Measurements from ENCODE around the gene NSRP1.
A peak's percentile ranks its signal among the peaks of the same experiment; 100 is the strongest.
"Not testable (repeated sequence)": the region's sequence is repeated elsewhere in the genome, so short reads cannot be mapped to it uniquely, and the experiment has no call there.

The NSRP1 gene

DNA sequence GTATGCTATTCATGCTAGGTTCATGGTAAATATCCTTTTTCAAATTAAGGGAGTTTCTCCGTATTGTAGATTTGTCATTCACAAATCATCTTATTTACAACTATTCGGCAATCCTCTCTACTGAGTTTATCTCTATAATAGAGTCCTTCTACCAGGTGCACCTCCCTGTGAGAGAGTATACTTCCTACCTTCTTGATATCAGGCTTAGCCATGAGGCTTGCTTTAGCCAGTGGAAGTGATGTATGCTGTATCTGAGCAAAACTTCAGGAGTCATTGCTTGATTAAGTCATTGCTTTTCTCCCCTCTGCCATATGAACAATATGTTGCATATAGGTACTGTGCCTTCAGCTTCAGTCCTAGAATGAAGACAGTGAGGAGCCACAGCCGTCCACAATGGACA, 20.5 kb downstream of the NSRP1 start:
- Histone ChIP-seq H3K36me3 (peaks cover 46 to 86% (median 63%) of the 10 kb centered on the region in 11 experiments), H3K27me3 (no peaks in the 10 kb centered on the region), H3K9me3 (replicated peaks in 1 of 11) (no peaks in the 10 kb centered on the region), H3K9ac (no peak overlapping the region), H4K20me1 (peaks cover 22 to 93% (median 60%) of the 10 kb centered on the region in 11 experiments; a peak in 21 of 22 replicates), H3K4me2 (no peak overlapping the region), H3K4me1 (0 out of 20 replicates have a peak, but pooled peaks cover 0 to 2% (median 0%) of the 10 kb centered on the region in 10 experiments), H3K27ac (no peak overlapping the region), H3K4me3 (no peak overlapping the region)
- TF ChIP-seq Cebpa-rat (IDR thresholded peaks at IDR 0.05), result no peak

DNA sequence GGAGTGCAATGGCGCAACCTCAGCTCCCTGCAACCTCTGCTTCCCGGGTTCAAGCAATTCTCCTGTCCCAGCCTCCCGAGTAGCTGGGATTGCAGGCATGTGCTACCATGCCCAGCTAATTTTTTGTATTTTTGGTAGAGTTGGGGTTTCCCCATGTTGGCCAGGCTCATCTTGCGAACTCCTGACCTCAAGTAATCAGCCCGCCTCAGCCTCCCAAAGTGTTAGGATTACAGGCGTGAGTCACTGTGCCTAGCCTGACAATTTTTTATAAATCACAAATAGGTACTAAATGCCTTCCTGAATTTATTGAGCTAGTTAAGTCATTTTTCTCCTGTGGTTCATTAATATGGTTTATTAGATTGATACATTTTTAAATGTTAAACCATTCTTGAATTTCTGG, 31.2 kb downstream of the NSRP1 start:
- peaks cover 0 to 23% (median 1%) of the 10 kb centered on the region in 10 experiments; a peak in 8 of 20 replicates for H3K4me1 ChIP-seq
- peak overlapping the region in 3 of 11 experiments; percentile 4 to 47 (median 42); a peak in 4 of 22 replicates for H3K4me2 ChIP-seq
- peaks cover 20 to 79% (median 48%) of the 10 kb centered on the region in 11 experiments; a peak in 21 of 22 replicates for H3K36me3 ChIP-seq
- H3K9me3 ChIP-seq (replicated peaks in 1 of 11); H3K4me3 ChIP-seq; H3K27me3 ChIP-seq; H3K9ac ChIP-seq; H3K27ac ChIP-seq: not testable (repeated sequence)
- H4K20me1 ChIP-seq, result peaks cover 23 to 94% (median 53%) of the 10 kb centered on the region in 11 experiments; a peak in 19 of 22 replicates

DNA sequence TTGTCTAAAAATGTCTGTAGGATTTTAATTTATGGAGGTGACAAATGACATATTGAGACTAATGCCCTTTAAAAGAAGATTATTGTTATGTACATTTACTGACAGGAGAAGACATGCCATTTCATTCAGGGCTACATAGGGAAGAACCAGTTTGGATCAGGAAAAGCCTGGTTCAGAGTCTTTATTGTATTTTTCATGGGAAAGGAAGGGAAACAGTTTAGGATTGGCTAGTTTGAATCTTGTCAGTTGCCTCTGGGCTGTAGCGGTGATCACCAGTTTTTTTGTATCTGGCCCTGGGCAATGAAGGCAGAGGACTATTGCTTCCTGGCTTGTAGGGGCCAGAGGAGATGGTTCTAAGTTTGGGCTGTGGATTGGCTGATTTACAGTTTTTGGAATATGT, 31.8 kb downstream of the NSRP1 start:
- Histone ChIP-seq H3K4me3 (no peak overlapping the region; a peak in 1 of 20 replicates), H3K27ac (no peak overlapping the region), H3K27me3 (no peaks in the 10 kb centered on the region), H3K9ac (no peak overlapping the region), H3K9me3 (replicated peaks in 1 of 11) (peaks cover 0 to 7% (median 0%) of the 10 kb centered on the region in 11 experiments; a peak in 4 of 22 replicates), H4K20me1 (peaks cover 18 to 94% (median 53%) of the 10 kb centered on the region in 11 experiments; a peak in 18 of 22 replicates), H3K4me1 (peaks cover 0 to 23% (median 1%) of the 10 kb centered on the region in 10 experiments; a peak in 8 of 20 replicates), H3K4me2 (no peak overlapping the region), H3K36me3 (peaks cover 20 to 84% (median 50%) of the 10 kb centered on the region in 11 experiments; a peak in 21 of 22 replicates)
- TF ChIP-seq Cebpa-rat (IDR thresholded peaks at IDR 0.05), result no peak

DNA sequence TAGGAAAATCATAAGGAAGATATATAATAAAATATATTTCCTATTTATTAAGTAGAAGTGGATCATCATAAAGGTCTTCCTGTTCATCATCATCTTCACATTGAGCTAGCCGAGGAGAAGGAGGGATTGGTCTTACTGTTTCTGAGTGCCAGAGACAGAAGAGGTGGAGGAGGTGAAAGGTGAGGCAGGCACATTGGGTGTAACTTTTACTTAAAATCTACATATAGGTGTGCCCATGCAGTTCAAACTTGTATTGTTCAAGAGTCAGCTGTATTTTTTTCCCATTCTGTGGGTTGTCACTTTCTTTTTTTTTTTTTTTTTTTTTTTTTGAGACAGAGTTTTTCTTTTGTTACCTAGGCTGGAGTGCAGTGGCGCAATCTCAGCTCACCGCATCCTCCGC, 34.9 kb downstream of the NSRP1 start:
- H3K36me3 ChIP-seq, result peaks cover 39 to 87% (median 67%) of the 10 kb centered on the region in 11 experiments
- peaks cover 10 to 91% (median 38%) of the 10 kb centered on the region in 11 experiments; a peak in 17 of 22 replicates for H4K20me1 ChIP-seq
- H3K4me3 ChIP-seq, result no peak overlapping the region
- peaks cover 0 to 23% (median 1%) of the 10 kb centered on the region in 10 experiments; a peak in 8 of 20 replicates for H3K4me1 ChIP-seq
- no peak for TF ChIP-seq Cebpa-rat (IDR thresholded peaks at IDR 0.05)
- no peaks in the 10 kb centered on the region for H3K27me3 ChIP-seq
- H3K27ac ChIP-seq, result no peak overlapping the region
- peaks cover 0 to 7% (median 0%) of the 10 kb centered on the region in 11 experiments; a peak in 4 of 22 replicates for H3K9me3 ChIP-seq (replicated peaks in 1 of 11)
- H3K9ac ChIP-seq, result no peak overlapping the region
- no peak overlapping the region for H3K4me2 ChIP-seq

GRCh38 chr17:30153463-30153862, 36.8 kb downstream of the NSRP1 start:
- Histone ChIP-seq H3K27ac (no peak overlapping the region), H4K20me1 (peaks cover 10 to 91% (median 26%) of the 10 kb centered on the region in 11 experiments; a peak in 14 of 22 replicates), H3K36me3 (peaks cover 47 to 92% (median 78%) of the 10 kb centered on the region in 11 experiments), H3K9me3 (replicated peaks in 1 of 11) (peaks cover 0 to 16% (median 6%) of the 10 kb centered on the region in 11 experiments; a peak in 18 of 22 replicates), H3K27me3 (no peaks in the 10 kb centered on the region), H3K4me3 (no peak overlapping the region), H3K4me2 (no peak overlapping the region), H3K9ac (no peak overlapping the region), H3K4me1 (peaks cover 0 to 24% (median 6%) of the 10 kb centered on the region in 10 experiments; a peak in 12 of 20 replicates)
- no peak for TF ChIP-seq Cebpa-rat (IDR thresholded peaks at IDR 0.05)

GRCh38 chr17:30155389-30155788, 38.8 kb downstream of the NSRP1 start:
- Histone ChIP-seq H3K27me3 (no peaks in the 10 kb centered on the region), H3K27ac (no peak overlapping the region)
- no peak for TF ChIP-seq Cebpa-rat (IDR thresholded peaks at IDR 0.05)

DNA sequence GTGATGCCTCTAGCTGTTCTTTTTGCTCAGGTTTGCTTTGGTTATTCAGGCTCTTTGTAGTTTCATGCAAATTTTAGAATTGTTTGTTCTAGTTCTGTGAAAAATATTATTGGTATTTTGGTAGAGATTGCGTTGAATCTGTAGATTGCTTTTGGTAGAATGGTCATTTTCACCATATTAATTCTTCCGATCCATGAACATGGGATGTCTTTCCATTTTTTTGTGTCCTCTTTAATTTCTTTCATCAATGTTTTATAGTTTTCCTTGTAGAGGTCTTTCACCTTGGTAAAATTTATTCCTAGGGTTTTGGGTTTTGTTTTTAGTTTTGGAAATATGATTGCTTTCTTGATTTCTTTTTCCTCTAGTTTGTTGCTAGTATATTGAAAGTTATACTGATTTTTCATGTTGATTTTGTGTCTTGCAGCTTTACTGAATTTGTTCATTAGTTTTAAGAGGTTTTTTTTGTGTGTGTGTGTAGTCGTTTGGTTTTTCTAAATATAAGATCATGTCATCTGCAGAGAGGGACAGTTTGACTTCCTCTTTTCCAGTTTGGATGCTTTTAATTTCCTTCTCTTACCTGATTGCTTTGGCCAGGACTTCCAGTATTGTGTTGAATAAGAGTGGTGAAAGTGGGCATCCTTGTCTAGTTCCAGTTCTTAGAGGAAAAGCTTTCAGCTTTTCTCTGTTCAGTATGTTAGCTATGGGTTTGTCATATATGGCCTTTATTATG, 42.4 kb downstream of the NSRP1 start:
- Histone ChIP-seq H3K27ac (no peak overlapping the region), H4K20me1 (peaks cover 4 to 78% (median 12%) of the 10 kb centered on the region in 11 experiments; a peak in 13 of 22 replicates), H3K4me1 (peaks cover 0 to 34% (median 6%) of the 10 kb centered on the region in 10 experiments; a peak in 11 of 20 replicates), H3K9me3 (replicated peaks in 1 of 11) (peaks cover 19 to 36% (median 28%) of the 10 kb centered on the region in 11 experiments), H3K27me3 (no peaks in the 10 kb centered on the region), H3K9ac (no peak overlapping the region), H3K4me3 (no peak overlapping the region), H3K36me3 (peaks cover 52 to 94% (median 84%) of the 10 kb centered on the region in 11 experiments), H3K4me2 (peak overlapping the region in 2 of 11 experiments; percentile 28 to 50; a peak in 3 of 22 replicates)
- no peak for TF ChIP-seq Cebpa-rat (IDR thresholded peaks at IDR 0.05)

More at GRCh38 chr17:30155389-30155788, 38.8 kb downstream of the NSRP1 start:
- Histone ChIP-seq H3K9ac (no peak overlapping the region), H3K36me3 (peaks cover 50 to 95% (median 85%) of the 10 kb centered on the region in 11 experiments), H3K4me1 (peaks cover 0 to 29% (median 6%) of the 10 kb centered on the region in 10 experiments; a peak in 11 of 20 replicates), H3K4me3 (no peak overlapping the region), H3K9me3 (replicated peaks in 1 of 11) (peaks cover 12 to 34% (median 23%) of the 10 kb centered on the region in 11 experiments), H4K20me1 (peaks cover 4 to 87% (median 25%) of the 10 kb centered on the region in 11 experiments; a peak in 13 of 22 replicates), H3K4me2 (no peak overlapping the region)

- no peak overlapping the region for H3K9ac ChIP-seq
- peaks cover 19 to 36% (median 28%) of the 10 kb centered on the region in 11 experiments for H3K9me3 ChIP-seq (replicated peaks in 1 of 11)
- no peaks in the 10 kb centered on the region for H3K27me3 ChIP-seq
- H3K27ac ChIP-seq, result no peak overlapping the region
- H3K4me1 ChIP-seq, result peaks cover 0 to 34% (median 6%) of the 10 kb centered on the region in 10 experiments; a peak in 13 of 20 replicates
- 0 out of 22 replicates have a peak, but pooled peaks of 1 of the 11 experiments have one; percentile 58 for TF ChIP-seq Cebpa-rat (IDR thresholded peaks at IDR 0.05)
- peaks cover 0 to 78% (median 18%) of the 10 kb centered on the region in 11 experiments; a peak in 12 of 22 replicates for H4K20me1 ChIP-seq
- no peak overlapping the region for H3K4me2 ChIP-seq
- H3K4me3 ChIP-seq, result no peak overlapping the region
- peaks cover 59 to 99% (median 87%) of the 10 kb centered on the region in 11 experiments for H3K36me3 ChIP-seq
Observed at GRCh38 chr17:30160419-30161172, 44.0 kb downstream of the NSRP1 start.
